ENCODE measurements around the gene PHACTR1. TPM values are rescaled to one million over a fixed set of nuclear protein-coding genes. Genes with fewer than 3 reads are reported as not detected.

PHACTR1 gene
- total RNA-seq, 2 donors from 2014 or later = 2.8 to 6.3 TPM

DNA sequence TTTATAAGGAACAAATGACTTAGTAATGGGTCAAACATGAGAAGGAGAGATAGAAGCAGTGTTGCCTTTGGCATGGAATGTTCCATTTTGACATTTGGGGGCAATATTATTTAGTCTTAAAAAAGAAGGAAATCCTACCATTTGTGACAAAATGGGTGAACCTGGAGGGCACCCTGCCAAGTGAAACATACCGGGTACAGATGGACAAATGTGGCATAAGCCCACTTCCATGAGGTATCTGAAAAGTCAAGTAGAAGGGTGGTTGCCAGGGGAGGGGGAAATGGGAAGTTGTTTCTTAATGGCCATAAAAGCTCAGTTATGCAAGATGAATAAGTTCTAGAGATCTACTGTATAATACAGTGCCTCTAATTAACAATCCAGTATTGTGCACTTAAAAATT is 342.5 kb downstream of the PHACTR1 start:
- 88 to 90% methylated on average over 1 of the region's 1 CpG for WGBS, 2 experiments (ENCODE audit: insufficient coverage in 1 of 2, insufficient read length in 1 of 2)
- H3K9me3 Mint-ChIP-seq = no peaks in the 10 kb centered on the region

DNA sequence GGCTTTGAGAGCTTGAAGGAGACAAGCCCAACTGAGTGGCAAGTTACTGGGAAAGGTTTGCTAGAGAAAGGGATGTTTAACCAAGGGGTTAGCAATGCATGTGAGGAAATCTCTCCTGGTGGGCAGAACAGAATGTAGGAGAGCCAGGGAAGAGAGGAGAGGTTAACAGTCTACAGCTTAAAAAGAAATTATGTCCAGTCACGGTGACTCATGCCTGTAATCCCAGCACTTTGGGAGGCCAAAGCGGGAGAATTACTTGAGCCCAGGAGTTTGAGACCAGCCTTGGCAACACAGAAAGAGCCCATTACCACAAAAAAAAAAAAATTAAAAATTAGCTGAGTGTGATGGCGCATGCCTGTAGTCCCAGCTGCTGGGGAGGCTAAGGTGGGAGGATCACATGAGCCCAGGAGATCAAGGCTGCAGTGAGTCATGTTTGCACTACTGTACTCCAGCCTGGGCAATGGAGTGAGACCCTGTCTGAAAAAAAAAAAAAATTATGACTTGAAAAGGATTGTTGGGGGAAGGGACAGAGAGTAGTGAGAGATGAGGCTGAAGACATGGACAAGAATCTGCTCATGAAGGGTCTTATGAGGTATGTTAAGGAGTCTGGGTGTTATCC is 346.8 kb downstream of the PHACTR1 start:
- no peak overlapping the region for H3K27ac Mint-ChIP-seq
- Histone ChIP-seq H3K36me3 (ENCODE audit: control insufficient read depth, insufficient read depth, low read length) (peaks cover 8% of the 10 kb centered on the region), H3K9me3 (ENCODE audit: control insufficient read depth, low read length) (no peaks in the 10 kb centered on the region), H3K27ac (ENCODE audit: low read depth, low read length) (no peak overlapping the region), H3K4me1 (ENCODE audit: control insufficient read depth, insufficient read depth, low read length) (no peaks in the 10 kb centered on the region), H3K9ac (ENCODE audit: extremely low read depth, low read length, poor library complexity, severe bottlenecking) (no peak overlapping the region), H3K4me3 (ENCODE audit: low read length) (no peak overlapping the region), H3K27me3 (ENCODE audit: control insufficient read depth, insufficient read depth, low read length, poor library complexity, severe bottlenecking) (no peaks in the 10 kb centered on the region)
- no peaks in the 10 kb centered on the region for H3K9me3 Mint-ChIP-seq
- H3K4me1 Mint-ChIP-seq = no peaks in the 10 kb centered on the region
- no peak for DNase-seq
- no peaks in the 10 kb centered on the region for H3K36me3 Mint-ChIP-seq (ENCODE audit: low read depth)
- no peak overlapping the region for H3K4me3 Mint-ChIP-seq
- WGBS, 2 experiments (ENCODE audit: insufficient coverage in 1 of 2, insufficient read length in 1 of 2) = 93 to 97% methylated on average over 3 of the region's 3 CpGs
- TF ChIP-seq, protein P1, sequence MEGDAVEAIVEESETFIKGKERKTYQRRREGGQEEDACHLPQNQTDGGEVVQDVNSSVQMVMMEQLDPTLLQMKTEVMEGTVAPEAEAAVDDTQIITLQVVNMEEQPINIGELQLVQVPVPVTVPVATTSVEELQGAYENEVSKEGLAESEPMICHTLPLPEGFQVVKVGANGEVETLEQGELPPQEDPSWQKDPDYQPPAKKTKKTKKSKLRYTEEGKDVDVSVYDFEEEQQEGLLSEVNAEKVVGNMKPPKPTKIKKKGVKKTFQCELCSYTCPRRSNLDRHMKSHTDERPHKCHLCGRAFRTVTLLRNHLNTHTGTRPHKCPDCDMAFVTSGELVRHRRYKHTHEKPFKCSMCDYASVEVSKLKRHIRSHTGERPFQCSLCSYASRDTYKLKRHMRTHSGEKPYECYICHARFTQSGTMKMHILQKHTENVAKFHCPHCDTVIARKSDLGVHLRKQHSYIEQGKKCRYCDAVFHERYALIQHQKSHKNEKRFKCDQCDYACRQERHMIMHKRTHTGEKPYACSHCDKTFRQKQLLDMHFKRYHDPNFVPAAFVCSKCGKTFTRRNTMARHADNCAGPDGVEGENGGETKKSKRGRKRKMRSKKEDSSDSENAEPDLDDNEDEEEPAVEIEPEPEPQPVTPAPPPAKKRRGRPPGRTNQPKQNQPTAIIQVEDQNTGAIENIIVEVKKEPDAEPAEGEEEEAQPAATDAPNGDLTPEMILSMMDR (conservative IDR thresholded peaks at IDR 0.05) = no peak
- H3K27me3 Mint-ChIP-seq (ENCODE audit: insufficient read depth) = peaks cover 29% of the 10 kb centered on the region

More for the DNA sequence above, 342.5 kb downstream of the PHACTR1 start:
- Mint-ChIP-seq H3K4me3 (no peak overlapping the region), H3K27me3 (ENCODE audit: insufficient read depth) (peaks cover 11% of the 10 kb centered on the region), H3K36me3 (ENCODE audit: low read depth) (no peaks in the 10 kb centered on the region), H3K4me1 (peaks cover 5% of the 10 kb centered on the region), H3K27ac (no peak overlapping the region)
- TF ChIP-seq, protein P1 (conservative IDR thresholded peaks at IDR 0.05) = no peak
- H3K4me1 ChIP-seq (ENCODE audit: control insufficient read depth, insufficient read depth, low read length) = no peaks in the 10 kb centered on the region
- no peak for DNase-seq
- H3K4me3 ChIP-seq (ENCODE audit: low read length) = no peak overlapping the region
- no peaks in the 10 kb centered on the region for H3K9me3 ChIP-seq (ENCODE audit: control insufficient read depth, low read length)
- H3K27me3 ChIP-seq (ENCODE audit: control insufficient read depth, insufficient read depth, low read length, poor library complexity, severe bottlenecking) = no peaks in the 10 kb centered on the region
- H3K9ac ChIP-seq (ENCODE audit: extremely low read depth, low read length, poor library complexity, severe bottlenecking) = no peak overlapping the region
- no peak overlapping the region for H3K27ac ChIP-seq (ENCODE audit: low read depth, low read length)
- peaks cover 23% of the 10 kb centered on the region for H3K36me3 ChIP-seq (ENCODE audit: control insufficient read depth, insufficient read depth, low read length)

DNA sequence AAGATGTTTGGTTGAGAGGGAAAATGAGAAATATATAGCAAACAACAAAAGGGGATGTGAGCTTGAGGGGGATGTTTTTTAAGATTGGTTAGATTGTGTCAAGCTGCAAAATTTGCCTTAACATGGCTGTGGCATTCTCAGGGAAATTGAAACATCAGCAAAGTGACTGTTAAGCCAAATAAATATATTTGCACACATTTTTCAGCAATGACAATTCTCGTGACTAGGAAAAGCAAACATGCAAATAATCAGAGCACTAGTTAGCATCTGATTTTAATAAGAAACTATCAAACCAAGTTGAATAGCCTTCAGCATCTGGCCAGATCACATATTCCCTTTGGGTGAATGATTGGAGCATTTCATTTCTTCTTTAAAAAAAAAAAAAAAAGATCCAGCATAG is 349.0 kb downstream of the PHACTR1 start:
- no peak overlapping the region for H3K4me3 Mint-ChIP-seq
- H3K9me3 ChIP-seq (ENCODE audit: control insufficient read depth, low read length) = no peaks in the 10 kb centered on the region
- no peak overlapping the region for H3K9ac ChIP-seq (ENCODE audit: extremely low read depth, low read length, poor library complexity, severe bottlenecking)
- no peaks in the 10 kb centered on the region for H3K36me3 Mint-ChIP-seq (ENCODE audit: low read depth)
- no peaks in the 10 kb centered on the region for H3K4me1 ChIP-seq (ENCODE audit: control insufficient read depth, insufficient read depth, low read length)
- no peak overlapping the region for H3K4me3 ChIP-seq (ENCODE audit: low read length)
- H3K27ac ChIP-seq (ENCODE audit: low read depth, low read length) = no peak overlapping the region
- H3K27me3 Mint-ChIP-seq (ENCODE audit: insufficient read depth) = peaks cover 48% of the 10 kb centered on the region
- no peak overlapping the region for H3K27ac Mint-ChIP-seq
- peaks cover 4% of the 10 kb centered on the region for H3K36me3 ChIP-seq (ENCODE audit: control insufficient read depth, insufficient read depth, low read length)
- WGBS, 2 experiments (ENCODE audit: insufficient coverage in 1 of 2, insufficient read length in 1 of 2) = 97 to 100% methylated on average over 1 of the region's 1 CpG
- H3K4me1 Mint-ChIP-seq = peaks cover 3% of the 10 kb centered on the region
- TF ChIP-seq, protein P1 (conservative IDR thresholded peaks at IDR 0.05) = no peak
- H3K27me3 ChIP-seq (ENCODE audit: control insufficient read depth, insufficient read depth, low read length, poor library complexity, severe bottlenecking) = no peaks in the 10 kb centered on the region
- no peak for DNase-seq
- no peaks in the 10 kb centered on the region for H3K9me3 Mint-ChIP-seq
